Endothelial cell of umbilical vein (primary cell): ENCODE measurements around the gene SMYD4. TPM values are rescaled to one million over a fixed set of nuclear protein-coding genes. Genes with fewer than 3 reads are reported as not detected.

Source experiments
- BruUV-seq: library from RNA; stranded (reverse); fragments of 400-500 nt; replicated peaks from 2 replicates; lab custom pipeline; 2021; lab: Mats Ljungman, UMichigan
- CTCF ChIA-PET: fragments of 300-600, 350-600 bp; sonication (Branson Sonifier 250); formaldehyde crosslinking; loops from one replicate; lab custom pipeline; 2021; ENCODE audit warnings: antibody characterized with exemption, inconsistent platforms; lab: Charles Lee
- POLR2A ChIA-PET: fragments of 300-600, 350-600 bp; sonication (Branson Sonifier 250); formaldehyde crosslinking; loops from one replicate; lab custom pipeline; 2021; ENCODE audit warnings: antibody characterized with exemption, inconsistent platforms; lab: Charles Lee
- DNase-seq: peaks from one replicate; pipeline ENCODE4 v3.0.0-alpha.2; 2011; ENCODE audit warnings: low read depth, low spot score
- FAIRE-seq: peaks from 2 replicates; lab custom pipeline; 2011; peaks lifted over from hg19 to GRCh38; lab: Jason Lieb, UNC
- H2AFZ ChIP-seq: 2 replicates; pipeline ENCODE4 v1.6.0; 2012; ENCODE audit warnings: low read depth, low read length, control low read depth, inconsistent platforms
- H3K27ac ChIP-seq: 2 replicates; pipeline ENCODE4 v1.5.1; 2011; ENCODE audit warnings: low read depth, mild to moderate bottlenecking, control low read depth, low read length, moderate library complexity; ENCODE audit not compliant: insufficient read depth
- H3K27me3 ChIP-seq, 2 experiments: 2 replicates each; pipeline versions ENCODE4 v1.6.0 to v1.6.1; 2011; ENCODE audit warnings: low read length in 2 of 2, mixed read lengths in 1 of 2; ENCODE audit not compliant: control insufficient read depth in 2 of 2, insufficient read depth in 2 of 2
- H3K36me3 ChIP-seq, 2 experiments: 2 replicates in 1 of 2; 3 replicates in 1 of 2; pipeline ENCODE4 v1.5.1; 2011; ENCODE audit warnings: low read length in 2 of 2, mild to moderate bottlenecking in 1 of 2, moderate library complexity in 1 of 2; ENCODE audit not compliant: control insufficient read depth in 2 of 2, insufficient read depth in 2 of 2; ENCODE audit errors: extremely low read depth in 1 of 2
- H3K4me1 ChIP-seq: 3 replicates; pipeline ENCODE4 v1.5.1; 2011; ENCODE audit warnings: mild to moderate bottlenecking, low read length; ENCODE audit not compliant: control insufficient read depth, insufficient read depth; ENCODE audit errors: extremely low read depth
- H3K4me2 ChIP-seq: 2 replicates; pipeline ENCODE4 v1.6.1; 2011; ENCODE audit warnings: low read length, control low read depth, mixed read lengths; ENCODE audit not compliant: insufficient read depth
- H3K4me3 ChIP-seq, 3 experiments: fragments of 200-600 bp in 1 of 3; sonication (generic), shearing (Covaris generic) in 1 of 3; replicated peaks in 1 of 3; 2 replicates each; pipeline ENCODE4 v1.5.1; 2011 to 2016; ENCODE audit warnings: control low read depth in 3 of 3, low read length in 3 of 3, mild to moderate bottlenecking in 2 of 3, inconsistent platforms in 1 of 3, low read depth in 1 of 3, moderate library complexity in 1 of 3; ENCODE audit not compliant: insufficient read depth in 1 of 3
- H3K79me2 ChIP-seq: 2 replicates; pipeline ENCODE4 v1.6.0; 2012; ENCODE audit warnings: low read length, inconsistent platforms; ENCODE audit not compliant: control insufficient read depth, insufficient read depth
- H3K9ac ChIP-seq: replicated peaks from 2 replicates; pipeline ENCODE3; 2011; ENCODE audit warnings: low read length, control low read depth; ENCODE audit not compliant: insufficient read depth; ENCODE audit errors: extremely low read depth
- H3K9me1 ChIP-seq: replicated peaks from 3 replicates; pipeline ENCODE4 v1.6.0; 2011; ENCODE audit warnings: mild to moderate bottlenecking, low read length; ENCODE audit not compliant: control insufficient read depth, insufficient read depth; ENCODE audit errors: extremely low read depth
- H3K9me3 ChIP-seq: replicated peaks from 2 replicates; pipeline ENCODE4 v1.5.1; 2012; ENCODE audit warnings: low read length, inconsistent platforms; ENCODE audit not compliant: control insufficient read depth, insufficient read depth
- H4K20me1 ChIP-seq: replicated peaks from 2 replicates; pipeline ENCODE3; 2011; ENCODE audit warnings: mild to moderate bottlenecking, low read length; ENCODE audit not compliant: control insufficient read depth, insufficient read depth; ENCODE audit errors: extremely low read depth
- CTCF ChIP-seq, 2 donors: IDR thresholded peaks; 1 replicate in 1 of 2; 2 replicates in 1 of 2; pipeline ENCODE4 v1.5.1; 2011; ENCODE audit warnings: low read length in 2 of 2, mild to moderate bottlenecking in 2 of 2, moderate library complexity in 2 of 2, control low read depth in 1 of 2, inconsistent platforms in 1 of 2, low read depth in 1 of 2; ENCODE audit not compliant: insufficient read depth in 1 of 2; ENCODE audit errors: extremely low read depth in 1 of 2
- EZH2 ChIP-seq: IDR thresholded peaks from 2 replicates; pipeline ENCODE4 v1.6.1; 2012; ENCODE audit warnings: borderline replicate concordance, low read depth, mild to moderate bottlenecking, moderate library complexity, low read length, inconsistent platforms; ENCODE audit not compliant: severe bottlenecking
- FOS ChIP-seq: IDR thresholded peaks from 2 replicates; pipeline ENCODE4 v1.6.1; 2011; ENCODE audit warnings: mild to moderate bottlenecking, low read length, moderate library complexity, borderline replicate concordance; ENCODE audit not compliant: insufficient read depth
- GATA2 ChIP-seq: IDR thresholded peaks from 2 replicates; pipeline ENCODE4 v1.7.0; 2011; ENCODE audit warnings: low read depth, mild to moderate bottlenecking, moderate library complexity, mixed read lengths, low read length; ENCODE audit not compliant: insufficient read length, insufficient read depth
- JUN ChIP-seq: IDR thresholded peaks from 2 replicates; pipeline ENCODE4 v1.6.1; 2011; ENCODE audit warnings: borderline replicate concordance, low read depth; ENCODE audit not compliant: insufficient read length, insufficient read depth
- MAX ChIP-seq: IDR thresholded peaks from 2 replicates; pipeline ENCODE4 v1.6.1; 2011; ENCODE audit not compliant: insufficient read depth, insufficient read length
- POLR2A ChIP-seq: IDR thresholded peaks from 2 replicates; pipeline ENCODE4 v1.6.1; 2012; ENCODE audit warnings: low read depth, mild to moderate bottlenecking, control low read depth, low read length
- dilution Hi-C: fragments of 300-500 bp; cut with MboI; formaldehyde crosslinking; loops from one replicate; pipeline ENCODE4 v1.15.0; 2019; ENCODE audit warnings: low sequenced_read_pairs; ENCODE audit not compliant: extremely low pct_ligation_motif_present
- intact Hi-C: fragments of 100-400 bp; cut with micrococcal nuclease; formaldehyde crosslinking; loops from one replicate; pipeline ENCODE4 v1.10.0; 2022
- polyA plus RNA-seq, 4 experiments: library from polyadenylated mRNA; depleted of rRNA in 3 of 4; stranded (reverse) in 3 of 4; unstranded in 1 of 4; fragments of >200 nt; gene quantifications; 2 replicates each; pipeline versions ENCODE4 v1.2.1 to v1.2.3, GENCODE V29; 2011 to 2012; ENCODE audit warnings: missing spikeins in 1 of 4
- total RNA-seq: library from RNA; stranded (reverse); gene quantifications from 2 replicates; pipeline ENCODE4 v1.2.3, GENCODE V29; 2021

The SMYD4 gene
- total and polyA plus RNA-seq, 2 donors (not counting 3 experiments of a cell fraction or from before 2014, with no cell fraction given): 6.0 to 14.6 TPM

- Histone ChIP-seq H3K27me3 (no peaks in the 10 kb centered on the region), H3K9ac (no peak overlapping the region), H3K4me1 (no peaks in the 10 kb centered on the region), H3K9me3 (no peaks in the 10 kb centered on the region), H4K20me1 (no peaks in the 10 kb centered on the region), H2AFZ (no peak overlapping the region), H3K4me2 (no peak overlapping the region), H3K79me2 (no peaks in the 10 kb centered on the region), H3K9me1 (no peaks in the 10 kb centered on the region), H3K27ac (no peak overlapping the region), H3K36me3 (peaks cover 13 to 19% of the 10 kb centered on the region in 2 experiments), H3K4me3 (no peak overlapping the region)
- intact Hi-C loops (no loop called here), dilution Hi-C loops (no loop called here)
- ChIA-PET POLR2A (no interaction called here), CTCF (no interaction called here)
- DNase-seq (peak; percentile 22), FAIRE-seq (no peak)
- TF ChIP-seq JUN (no peak), MAX (no peak), GATA2 (no peak), CTCF (IDR thresholded peaks at IDR 0.05; ENCODE audit: extremely low read depth in 1 of 2, insufficient read depth in 1 of 2, low read depth in 1 of 2, low read length in 2 of 2) (no peak), POLR2A (no peak), FOS (no peak), EZH2 (no peak)
- no TSS peak for BruUV-seq
Measured at GRCh38 chr17:1878419-1879121, 48.9 kb upstream of the SMYD4 start.
